Stimulated activated CD4-positive, alpha-beta T cell treated with anti-CD3 and anti-CD28 coated beads, Interleukin-1b, Interleukin-23, amount 100 ng/mL, for 24 hours (primary cell): ENCODE data around the gene MRGPRG.

Experiments used
- DNase-seq, 4 experiments: peaks; one replicate each; pipeline ENCODE4 v3.0.0-alpha.2; 2020; ENCODE audit warnings: low read depth in 4 of 4, low spot score in 1 of 4

MRGPRG gene

GRCh38 chr11:3207526-3208189, 11.0 kb downstream of the MRGPRG start:
- DNase-seq, result no peak

GRCh38 chr11:3206922-3207204, 11.8 kb downstream of the MRGPRG start:
- no peak for DNase-seq

GRCh38 chr11:3206156-3206921, 12.3 kb downstream of the MRGPRG start:
- DNase-seq, result no peak

GRCh38 chr11:3205261-3206155, 13.1 kb downstream of the MRGPRG start:
- no peak for DNase-seq

GRCh38 chr11:3204141-3205015, 14.2 kb downstream of the MRGPRG start:
- DNase-seq, result no peak

GRCh38 chr11:3203221-3204043, 15.2 kb downstream of the MRGPRG start:
- DNase-seq, result no peak

- no peak for DNase-seq
Observed at GRCh38 chr11:3202759-3203158, 15.9 kb downstream of the MRGPRG start.

- DNase-seq, result no peak
Observed at GRCh38 chr11:3202305-3202704, 16.3 kb downstream of the MRGPRG start.

GRCh38 chr11:3201677-3202181, 16.9 kb downstream of the MRGPRG start:
- no peak for DNase-seq

- no peak for DNase-seq
Observed at GRCh38 chr11:3201112-3201581, 17.5 kb downstream of the MRGPRG start.

GRCh38 chr11:3200388-3201111, 18.1 kb downstream of the MRGPRG start:
- no peak for DNase-seq

- no peak for DNase-seq
Observed at GRCh38 chr11:3199537-3200295, 18.9 kb downstream of the MRGPRG start.

GRCh38 chr11:3198815-3199214, 19.8 kb downstream of the MRGPRG start:
- no peak for DNase-seq

GRCh38 chr11:3197878-3198528, 20.6 kb downstream of the MRGPRG start:
- no peak for DNase-seq

- DNase-seq, result no peak
Observed at GRCh38 chr11:3197044-3197695, 21.4 kb downstream of the MRGPRG start.

GRCh38 chr11:3196161-3197043, 22.2 kb downstream of the MRGPRG start:
- DNase-seq, result no peak
